Lung (tissue), 12 donors: ENCODE data around the gene OGA. TPM values are rescaled to one million over a fixed set of nuclear protein-coding genes. Genes with fewer than 3 reads are reported as not detected.
A peak's percentile ranks its signal among the peaks of the same experiment; 100 is the strongest.

Source experiments
- ATAC-seq: fragments of 200-7000 bp; cut with Tn5 transposase; one replicate; pipeline ENCODE4 v1.9.1; 2020; ENCODE audit warnings: moderate number of reproducible peaks; ENCODE audit not compliant: insufficient read depth, low FRiP score
- DNase-seq, 3 donors: peaks; one replicate each; pipeline ENCODE4 v3.0.0-alpha.2; 2013 to 2017
- H3K27ac ChIP-seq, 2 donors: one replicate each; pipeline ENCODE4 v1.5.1; 2013; ENCODE audit warnings: mild to moderate bottlenecking in 2 of 2, moderate library complexity in 2 of 2, control low read depth in 1 of 2, inconsistent platforms in 1 of 2, low read depth in 1 of 2, low read length in 1 of 2
- H3K27me3 ChIP-seq, 3 donors: one replicate each; pipeline ENCODE4 v1.5.1; 2013; ENCODE audit warnings: low read length in 2 of 3; ENCODE audit not compliant: control insufficient read depth in 3 of 3, insufficient read depth in 3 of 3
- H3K36me3 ChIP-seq, 4 donors: one replicate each; pipeline ENCODE4 v1.5.1; 2013; ENCODE audit warnings: low read length in 4 of 4, mild to moderate bottlenecking in 1 of 4, moderate library complexity in 1 of 4; ENCODE audit not compliant: control insufficient read depth in 4 of 4, insufficient read depth in 4 of 4
- H3K4me1 ChIP-seq, 5 donors: one replicate each; pipeline ENCODE4 v1.5.1; 2013; ENCODE audit warnings: low read length in 5 of 5, mild to moderate bottlenecking in 2 of 5, moderate library complexity in 1 of 5; ENCODE audit not compliant: control insufficient read depth in 5 of 5, insufficient read depth in 5 of 5
- H3K4me3 ChIP-seq: one replicate; pipeline ENCODE4 v1.5.1; 2013; ENCODE audit warnings: mild to moderate bottlenecking, control low read depth, moderate library complexity
- H3K9ac ChIP-seq, 2 donors: one replicate each; pipeline ENCODE4 v1.5.1; 2013; ENCODE audit warnings: low read length in 2 of 2, control low read depth in 1 of 2; ENCODE audit not compliant: insufficient read depth in 1 of 2
- H3K9me3 ChIP-seq, 4 donors: one replicate each; pipeline ENCODE4 v1.5.1; 2013; ENCODE audit warnings: low read length in 3 of 4, mild to moderate bottlenecking in 1 of 4, moderate library complexity in 1 of 4; ENCODE audit not compliant: control insufficient read depth in 4 of 4, insufficient read depth in 3 of 4
- WGBS, 2 donors: extraction: QIAGEN DNeasy Blood & Tissue Kit; methylation state at CpG; one replicate each; pipeline ENCODE4 v1.1.7; 2013; 5-methylcytosine and 5-hydroxymethylcytosine counted together
- polyA plus RNA-seq, 2 donors: library from polyadenylated mRNA; stranded (reverse); fragments of 200-250 nt; gene quantifications; one replicate each; pipeline ENCODE4 v1.2.1, GENCODE V29; 2013
- total RNA-seq, 2 donors: library from RNA; depleted of rRNA in 1 of 2; stranded (reverse); fragments of >200 nt in 1 of 2; gene quantifications; one replicate each; pipeline ENCODE4 v1.2.1, GENCODE V29; 2014 to 2021
- TF ChIP-seq, protein P1 (sequence below): IDR thresholded peaks from 2 replicates; pipeline ENCODE4 v1.5.1; 2012; ENCODE audit warnings: mild to moderate bottlenecking; ENCODE audit errors: control extremely low read depth, extremely low read depth
- donor health status: control.
- donor health status: control.
- donor health status: Bipolar disorder and iron deficiency.
- donor health status: healthy.
- donor health status: DM: yes; HTN: yes; CAD: no.

The OGA gene
- total and polyA plus RNA-seq, 4 donors: 45.7 to 362 (median 69.7) TPM

DNA sequence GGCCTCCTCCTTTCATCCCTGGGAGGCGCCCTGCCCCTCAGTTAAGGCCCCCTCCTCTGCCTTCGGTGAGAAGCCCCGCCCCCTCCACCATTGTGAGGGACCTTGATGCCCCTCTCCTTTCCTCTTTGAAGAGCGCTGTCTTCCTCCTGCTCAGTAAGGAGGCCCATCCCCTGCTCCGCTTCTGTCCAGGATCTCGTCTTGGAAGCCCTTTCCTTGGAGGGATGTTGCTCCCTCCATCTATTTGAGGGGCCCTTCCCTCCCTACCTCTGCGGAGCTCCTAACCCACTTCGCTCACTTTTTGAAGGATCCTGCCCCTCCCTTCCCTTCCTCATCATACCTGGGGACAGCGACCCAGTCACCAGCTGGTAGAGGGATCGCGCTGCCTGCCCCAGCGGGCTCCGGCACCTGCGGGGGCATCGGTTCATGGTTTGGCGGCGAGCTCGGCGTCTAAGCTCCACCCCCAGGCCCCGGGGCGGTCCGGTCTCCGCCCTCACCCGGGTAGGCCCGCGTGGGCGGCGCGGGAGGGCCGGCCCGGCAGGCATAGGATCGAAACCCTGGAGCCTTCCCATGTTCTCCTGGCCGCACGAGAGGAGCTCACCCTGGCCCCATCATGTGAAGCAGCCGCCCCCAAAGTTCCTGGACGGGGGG is 21.3 kb upstream of the OGA start:
- TF ChIP-seq, protein P1, sequence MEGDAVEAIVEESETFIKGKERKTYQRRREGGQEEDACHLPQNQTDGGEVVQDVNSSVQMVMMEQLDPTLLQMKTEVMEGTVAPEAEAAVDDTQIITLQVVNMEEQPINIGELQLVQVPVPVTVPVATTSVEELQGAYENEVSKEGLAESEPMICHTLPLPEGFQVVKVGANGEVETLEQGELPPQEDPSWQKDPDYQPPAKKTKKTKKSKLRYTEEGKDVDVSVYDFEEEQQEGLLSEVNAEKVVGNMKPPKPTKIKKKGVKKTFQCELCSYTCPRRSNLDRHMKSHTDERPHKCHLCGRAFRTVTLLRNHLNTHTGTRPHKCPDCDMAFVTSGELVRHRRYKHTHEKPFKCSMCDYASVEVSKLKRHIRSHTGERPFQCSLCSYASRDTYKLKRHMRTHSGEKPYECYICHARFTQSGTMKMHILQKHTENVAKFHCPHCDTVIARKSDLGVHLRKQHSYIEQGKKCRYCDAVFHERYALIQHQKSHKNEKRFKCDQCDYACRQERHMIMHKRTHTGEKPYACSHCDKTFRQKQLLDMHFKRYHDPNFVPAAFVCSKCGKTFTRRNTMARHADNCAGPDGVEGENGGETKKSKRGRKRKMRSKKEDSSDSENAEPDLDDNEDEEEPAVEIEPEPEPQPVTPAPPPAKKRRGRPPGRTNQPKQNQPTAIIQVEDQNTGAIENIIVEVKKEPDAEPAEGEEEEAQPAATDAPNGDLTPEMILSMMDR: no peak
- Histone ChIP-seq H3K27ac (no peak overlapping the region), H3K27me3 (peaks cover 0 to 2% (median 0%) of the 10 kb centered on the region in 3 donors), H3K9me3 (no peaks in the 10 kb centered on the region), H3K4me3 (no peak overlapping the region), H3K9ac (no peak overlapping the region), H3K4me1 (peaks cover 0 to 14% (median 3%) of the 10 kb centered on the region in 5 donors), H3K36me3 (no peaks in the 10 kb centered on the region)
- ATAC-seq (peak; percentile 64), DNase-seq (no peak)
- 13 to 17% methylated on average over 32 to 36 of the region's 36 CpGs for WGBS, 2 donors

DNA sequence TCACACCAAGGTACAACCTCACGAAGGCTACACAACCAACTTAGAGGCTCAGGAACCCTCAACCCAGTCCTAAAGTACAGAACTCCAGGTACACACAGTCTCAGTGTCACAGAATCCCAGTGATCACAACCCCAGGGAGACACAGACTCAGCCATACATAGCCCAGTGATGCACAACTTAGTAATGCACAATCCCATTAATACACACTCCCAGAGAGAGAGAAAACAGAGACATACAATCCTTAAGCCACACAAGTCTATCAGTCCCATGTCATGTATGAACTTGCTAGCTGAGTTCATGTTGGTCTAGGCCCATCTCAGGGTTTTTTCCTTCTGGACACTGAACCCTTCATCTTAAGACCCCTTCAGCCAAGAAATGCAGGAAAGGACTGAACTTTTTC is 20.8 kb upstream of the OGA start:
- no peak overlapping the region for H3K9ac ChIP-seq
- H3K9me3 ChIP-seq: no peaks in the 10 kb centered on the region
- TF ChIP-seq, protein P1: no peak
- H3K4me3 ChIP-seq: no peak overlapping the region
- peaks cover 0 to 14% (median 3%) of the 10 kb centered on the region in 5 donors for H3K4me1 ChIP-seq
- no peaks in the 10 kb centered on the region for H3K36me3 ChIP-seq
- no peak overlapping the region for H3K27ac ChIP-seq
- peaks cover 0 to 2% (median 0%) of the 10 kb centered on the region in 3 donors for H3K27me3 ChIP-seq
- ATAC-seq: no peak
- WGBS, 2 donors: 86 to 98% methylated on average over 1 of the region's 1 CpG
- no peak for DNase-seq

DNA sequence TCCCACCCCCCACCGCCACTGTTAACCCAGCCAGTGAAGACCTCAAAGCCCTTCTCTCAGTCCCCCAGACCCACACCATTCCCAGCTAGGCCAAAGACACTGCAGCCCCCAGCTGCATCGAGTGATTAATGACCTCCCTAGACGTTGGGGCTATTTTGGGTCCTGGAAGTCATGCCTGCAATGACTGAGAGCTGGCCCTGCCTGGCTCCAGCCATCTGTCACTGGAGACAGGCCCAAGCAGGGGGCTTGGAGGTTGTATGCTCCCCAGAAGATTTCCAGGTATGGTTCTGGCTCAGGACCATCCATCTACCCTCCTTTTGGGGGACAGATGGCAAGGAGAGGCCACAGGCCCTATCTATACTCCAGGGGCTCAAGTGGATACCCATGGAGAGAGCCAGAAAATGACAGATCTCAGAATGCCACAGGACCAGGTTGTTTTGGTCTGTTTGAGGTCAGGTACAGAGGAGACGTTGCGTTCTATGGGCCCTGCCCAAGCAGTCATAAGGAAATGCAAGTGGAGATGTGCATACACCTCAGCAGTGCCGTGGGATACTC is 20.2 kb upstream of the OGA start:
- peaks cover 0 to 14% (median 3%) of the 10 kb centered on the region in 5 donors for H3K4me1 ChIP-seq
- H3K27me3 ChIP-seq: peaks cover 0 to 2% (median 0%) of the 10 kb centered on the region in 3 donors
- H3K9me3 ChIP-seq: no peaks in the 10 kb centered on the region
- no peaks in the 10 kb centered on the region for H3K36me3 ChIP-seq
- H3K4me3 ChIP-seq: no peak overlapping the region
- H3K9ac ChIP-seq: no peak overlapping the region
- no peak overlapping the region for H3K27ac ChIP-seq
- no peak for DNase-seq
- WGBS, 2 donors: 80 to 86% methylated on average over 6 of the region's 6 CpGs
- TF ChIP-seq, protein P1: no peak
- no peak for ATAC-seq
